BJ (cell line): ENCODE measurements around the gene RIPK1. TPM values are rescaled to one million over a fixed set of nuclear protein-coding genes. Genes with fewer than 3 reads are reported as not detected.

Experiments used
- CTCF ChIA-PET: fragments of 350-600 bp; formaldehyde crosslinking; extraction: SDS; loops from one replicate; lab custom pipeline; 2021; ENCODE audit warnings: antibody characterized with exemption, inconsistent platforms; lab: Yijun Ruan, JAX
- POLR2A ChIA-PET: fragments of 300-600 bp; sonication (Branson Sonifier 250); formaldehyde crosslinking; extraction: SDS; loops from one replicate; lab custom pipeline; 2021; ENCODE audit warnings: antibody characterized with exemption; lab: Charles Lee
- DNase-seq: peaks from one replicate; pipeline ENCODE4 v3.0.0-alpha.2; 2011; ENCODE audit warnings: low read depth
- H3K27me3 ChIP-seq: 2 replicates; pipeline ENCODE4 v1.6.0; 2011; ENCODE audit warnings: low read length; ENCODE audit not compliant: control insufficient read depth, insufficient read depth
- H3K36me3 ChIP-seq: 2 replicates; pipeline ENCODE4 v1.5.1; 2011; ENCODE audit warnings: low read length; ENCODE audit not compliant: control insufficient read depth, insufficient read depth
- H3K4me3 ChIP-seq: 2 replicates; pipeline ENCODE4 v1.5.1; 2011; ENCODE audit warnings: low read depth, mild to moderate bottlenecking, control low read depth, low read length
- polyA plus RNA-seq: library from polyadenylated mRNA; depleted of rRNA; stranded (reverse); fragments of >200 nt; gene quantifications from 2 replicates; pipeline ENCODE4 v1.2.3, GENCODE V29; 2011
- TF ChIP-seq, protein P1 (sequence below): IDR thresholded peaks from 2 replicates; pipeline ENCODE4 v1.5.1; 2011; ENCODE audit warnings: low read depth, mild to moderate bottlenecking, control low read depth, inconsistent platforms, low read length, moderate library complexity; ENCODE audit not compliant: insufficient read depth

Gene RIPK1
- polyA plus RNA-seq, 1 experiment, result 19.5 TPM

GRCh38 chr6:3120765-3121089 is 52.4 kb downstream of the RIPK1 start:
- Histone ChIP-seq H3K27me3 (no peaks in the 10 kb centered on the region), H3K4me3 (no peak overlapping the region), H3K36me3 (no peaks in the 10 kb centered on the region)
- ChIA-PET POLR2A (no interaction called here), CTCF (interaction anchor here (0.8 to 1.4 kb wide), 3 partner anchors 127 to 131 kb away, joined by 3 read pairs; no protein-coding TSS in a partner anchor)
- DNase-seq, result no peak
- TF ChIP-seq, protein P1, sequence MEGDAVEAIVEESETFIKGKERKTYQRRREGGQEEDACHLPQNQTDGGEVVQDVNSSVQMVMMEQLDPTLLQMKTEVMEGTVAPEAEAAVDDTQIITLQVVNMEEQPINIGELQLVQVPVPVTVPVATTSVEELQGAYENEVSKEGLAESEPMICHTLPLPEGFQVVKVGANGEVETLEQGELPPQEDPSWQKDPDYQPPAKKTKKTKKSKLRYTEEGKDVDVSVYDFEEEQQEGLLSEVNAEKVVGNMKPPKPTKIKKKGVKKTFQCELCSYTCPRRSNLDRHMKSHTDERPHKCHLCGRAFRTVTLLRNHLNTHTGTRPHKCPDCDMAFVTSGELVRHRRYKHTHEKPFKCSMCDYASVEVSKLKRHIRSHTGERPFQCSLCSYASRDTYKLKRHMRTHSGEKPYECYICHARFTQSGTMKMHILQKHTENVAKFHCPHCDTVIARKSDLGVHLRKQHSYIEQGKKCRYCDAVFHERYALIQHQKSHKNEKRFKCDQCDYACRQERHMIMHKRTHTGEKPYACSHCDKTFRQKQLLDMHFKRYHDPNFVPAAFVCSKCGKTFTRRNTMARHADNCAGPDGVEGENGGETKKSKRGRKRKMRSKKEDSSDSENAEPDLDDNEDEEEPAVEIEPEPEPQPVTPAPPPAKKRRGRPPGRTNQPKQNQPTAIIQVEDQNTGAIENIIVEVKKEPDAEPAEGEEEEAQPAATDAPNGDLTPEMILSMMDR, result no peak

DNA sequence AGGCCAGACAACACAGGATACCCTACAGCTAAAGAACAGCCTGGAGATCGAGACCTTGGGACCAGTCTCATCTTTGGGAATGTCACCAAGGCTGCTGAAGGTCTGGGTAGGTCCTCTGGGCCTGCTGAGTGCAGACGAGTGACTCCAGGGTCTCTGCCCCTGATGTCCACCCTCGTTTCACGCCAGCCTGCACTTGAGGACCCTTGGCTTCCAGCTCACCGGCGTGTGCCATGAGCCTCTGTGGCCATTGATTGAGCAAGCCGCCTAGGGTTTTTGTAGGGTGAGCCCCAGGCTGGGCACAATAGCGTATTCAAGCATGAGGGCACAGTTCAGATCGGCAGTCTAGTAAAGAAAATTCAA is 54.5 kb downstream of the RIPK1 start:
- POLR2A ChIA-PET, result no interaction called here
- CTCF ChIA-PET, result interaction anchor here (2.0 to 3.0 kb wide), 2 partner anchors 128 to 131 kb away, joined by 5 to 11 read pairs; no protein-coding TSS in a partner anchor
- TF ChIP-seq, protein P1, result no peak
- no peaks in the 10 kb centered on the region for H3K27me3 ChIP-seq
- H3K4me3 ChIP-seq, result no peak overlapping the region
- no peaks in the 10 kb centered on the region for H3K36me3 ChIP-seq
- no peak for DNase-seq

DNA sequence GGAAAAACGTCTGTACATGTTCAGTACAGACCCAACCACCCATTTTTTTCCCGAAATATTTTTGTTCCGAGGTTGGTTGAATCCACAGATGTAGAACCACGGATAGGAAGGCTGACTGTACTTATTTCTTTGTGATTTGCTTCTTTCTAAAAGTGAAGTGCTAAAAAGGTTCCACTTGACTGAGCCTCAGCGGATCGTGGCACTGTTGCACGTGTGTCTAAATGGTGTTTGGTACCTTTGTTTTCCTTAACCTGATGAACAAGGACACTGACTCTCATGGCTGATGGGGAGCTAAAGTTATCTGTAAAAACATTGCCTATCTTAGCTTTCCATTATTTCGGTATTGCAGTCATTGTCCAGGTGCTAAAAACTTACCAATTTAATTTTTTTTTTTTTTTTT is 56.4 kb downstream of the RIPK1 start:
- Histone ChIP-seq H3K4me3 (no peak overlapping the region), H3K36me3 (0 out of 2 replicates have a peak, but pooled peaks cover 2% of the 10 kb centered on the region), H3K27me3 (no peaks in the 10 kb centered on the region)
- CTCF ChIA-PET, result interaction anchor here (0.7 to 3.0 kb wide), 3 partner anchors 23 to 129 kb away, joined by 3 to 11 read pairs (median 5); no protein-coding TSS in a partner anchor
- TF ChIP-seq, protein P1, result no peak
- POLR2A ChIA-PET, result no interaction called here
- DNase-seq, result no peak

DNA sequence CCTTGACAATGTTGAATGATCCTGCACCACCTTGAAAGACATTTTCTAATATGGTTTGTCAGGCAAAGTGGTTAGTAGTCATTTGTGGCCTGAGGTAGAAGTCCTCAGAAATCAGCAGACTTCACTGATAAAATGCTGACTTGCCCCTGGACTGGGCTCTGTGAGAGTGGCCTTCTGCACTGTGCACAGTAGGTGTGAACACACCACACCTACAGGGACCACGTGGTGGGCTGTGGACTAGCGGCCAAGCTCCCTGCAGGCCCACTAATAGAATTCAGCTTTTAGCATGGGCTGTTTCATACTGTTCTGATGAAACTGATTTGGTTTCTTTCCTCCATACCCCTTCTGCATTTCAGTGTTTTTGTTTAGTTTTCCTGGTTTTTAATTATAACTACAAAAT is 57.5 kb downstream of the RIPK1 start:
- POLR2A ChIA-PET, result no interaction called here
- CTCF ChIA-PET, result interaction anchor here (0.6 to 1.4 kb wide), 6 partner anchors 9 to 132 kb away, joined by 3 to 9 read pairs (median 3); no protein-coding TSS in a partner anchor
- TF ChIP-seq, protein P1, result no peak
- no peak for DNase-seq
- no peaks in the 10 kb centered on the region for H3K27me3 ChIP-seq
- no peak overlapping the region for H3K4me3 ChIP-seq
- H3K36me3 ChIP-seq, result 0 out of 2 replicates have a peak, but pooled peaks cover 4% of the 10 kb centered on the region

DNA sequence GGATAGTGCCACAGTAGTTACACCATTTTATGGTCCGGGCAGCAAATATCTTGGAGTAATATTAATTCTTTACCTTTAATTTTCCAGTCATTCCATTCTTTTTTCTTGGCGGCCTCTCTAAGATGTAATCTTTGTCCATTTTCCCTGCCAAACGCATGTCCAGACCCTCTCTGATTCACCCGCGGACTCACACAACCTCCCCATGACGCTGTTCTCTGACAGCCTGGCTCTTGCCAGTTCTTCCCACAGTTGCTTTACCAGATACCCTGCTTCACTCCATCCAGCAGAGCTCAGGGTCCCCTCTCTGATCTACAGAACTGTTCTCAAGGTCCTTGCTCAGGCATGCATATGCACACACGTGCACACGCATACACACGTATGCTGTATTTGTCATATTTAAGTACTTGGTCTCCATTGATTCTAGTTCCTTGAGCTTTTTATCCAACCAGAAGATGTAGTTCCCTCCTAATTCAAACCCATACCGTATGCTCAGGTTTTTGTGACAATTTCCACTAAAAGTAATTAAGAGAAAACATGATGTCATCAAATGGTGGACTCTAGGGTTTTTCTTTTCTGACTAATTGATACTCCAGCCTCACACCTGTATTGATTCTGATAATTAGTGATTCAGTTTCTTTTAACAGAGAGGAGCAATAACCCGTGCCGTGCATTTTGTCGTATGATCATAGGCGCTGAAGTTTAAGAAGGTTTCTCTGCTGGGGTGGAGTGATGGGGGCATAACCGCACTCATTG is 60.2 kb downstream of the RIPK1 start:
- Histone ChIP-seq H3K36me3 (peaks cover 7% of the 10 kb centered on the region; the same call in 1 of the 2 replicates), H3K27me3 (no peaks in the 10 kb centered on the region), H3K4me3 (no peak overlapping the region)
- ChIA-PET POLR2A (no interaction called here), CTCF (no interaction called here)
- TF ChIP-seq, protein P1, result no peak
- no peak for DNase-seq
